HepG2 (cell line): Measurements from ENCODE around the gene DERL2. TPM values are rescaled to one million over a fixed set of nuclear protein-coding genes. Genes with fewer than 3 reads are reported as not detected.

ENCODE experiments used
- ATAC-seq: fragments of 200-7000 bp; cut with Tn5 transposase; 3 replicates; pipeline ENCODE4 v1.9.1; 2020; ENCODE audit warnings: mild to moderate bottlenecking, moderate library complexity
- BruUV-seq: library from RNA; stranded (reverse); fragments of 400-500 nt; replicated peaks from 2 replicates; lab custom pipeline; 2021; lab: Mats Ljungman, UMichigan
- CTCF ChIA-PET: fragments of 300-600 bp; formaldehyde crosslinking; extraction: SDS; loops from one replicate; lab custom pipeline; 2021; ENCODE audit warnings: low total read pairs, inconsistent platforms, low intra/inter-chr PET ratio; lab: Yijun Ruan, JAX
- POLR2A ChIA-PET: fragments of 350-600 bp; sonication (Branson Sonifier 250); formaldehyde crosslinking; loops from one replicate; lab custom pipeline; 2020; ENCODE audit warnings: antibody characterized with exemption, inconsistent platforms; lab: Yijun Ruan, JAX
- DNase-seq: peaks from one replicate; pipeline ENCODE4 v3.0.0-alpha.2; 2015; ENCODE audit warnings: low spot score
- FAIRE-seq: peaks from 3 replicates; lab custom pipeline; 2011; peaks lifted over from hg19 to GRCh38; lab: Jason Lieb, UNC
- H2AFZ ChIP-seq: one replicate; pipeline ENCODE4 v1.6.1; 2011; ENCODE audit warnings: low read length, inconsistent platforms
- H3K27ac ChIP-seq: fragments of 300-600 bp; 3 replicates; pipeline ENCODE4 v1.8.0; 2011; ENCODE audit warnings: mixed run types, mild to moderate bottlenecking, mixed read lengths, low read length, inconsistent platforms; ENCODE audit not compliant: insufficient read depth; ENCODE audit errors: extremely low read length
- H3K27me3 ChIP-seq, 2 experiments: fragments of 200-600 bp in 1 of 2; 2 replicates in 1 of 2; 3 replicates in 1 of 2; pipeline versions ENCODE4 v1.6.0 to v1.8.0; 2011; ENCODE audit warnings: low read length in 2 of 2, mild to moderate bottlenecking in 2 of 2, moderate library complexity in 2 of 2, inconsistent platforms in 1 of 2; ENCODE audit not compliant: insufficient read depth in 2 of 2, control insufficient read depth in 1 of 2
- H3K36me3 ChIP-seq, 2 experiments: fragments of 200-600 bp in 1 of 2; replicated peaks in 1 of 2; 2 replicates in 1 of 2; 3 replicates in 1 of 2; pipeline versions ENCODE4 v1.5.1 to v1.8.0; 2011; ENCODE audit warnings: low read length in 2 of 2, inconsistent platforms in 1 of 2; ENCODE audit not compliant: insufficient read depth in 2 of 2, control insufficient read depth in 1 of 2
- H3K4me1 ChIP-seq: 2 replicates; pipeline ENCODE4 v1.5.1; 2012; ENCODE audit warnings: low read length, inconsistent platforms; ENCODE audit not compliant: insufficient read depth
- H3K4me2 ChIP-seq: 2 replicates; pipeline ENCODE4 v1.6.0; 2011; ENCODE audit warnings: low read depth, low read length, inconsistent platforms
- H3K4me3 ChIP-seq, 3 experiments: fragments of 200-600 bp in 1 of 3; sonication (generic), shearing (Covaris generic) in 1 of 3; replicated peaks in 1 of 3; 2 replicates each; pipeline ENCODE4 v1.5.1; 2011 to 2016; ENCODE audit warnings: low read length in 3 of 3, inconsistent platforms in 2 of 3, low read depth in 2 of 3, mild to moderate bottlenecking in 2 of 3, control low read depth in 1 of 3, mixed read lengths in 1 of 3; ENCODE audit not compliant: insufficient read depth in 1 of 3
- H3K79me2 ChIP-seq: one replicate; pipeline ENCODE4 v1.6.1; 2011; ENCODE audit warnings: low read length, inconsistent platforms; ENCODE audit not compliant: insufficient read depth
- H3K9ac ChIP-seq: 2 replicates; pipeline ENCODE4 v1.6.0; 2011; ENCODE audit warnings: mild to moderate bottlenecking, low read depth, low read length, inconsistent platforms; ENCODE audit not compliant: insufficient read depth
- H3K9me3 ChIP-seq: 2 replicates; pipeline ENCODE4 v1.5.1; 2012; ENCODE audit warnings: mild to moderate bottlenecking, low read length
- H4K20me1 ChIP-seq: 2 replicates; pipeline ENCODE4 v1.6.0; 2011; ENCODE audit warnings: inconsistent platforms, mild to moderate bottlenecking, low read length, moderate library complexity; ENCODE audit not compliant: insufficient read depth
- HMG20A ChIP-seq: IDR thresholded peaks from 2 replicates; pipeline ENCODE4 v1.6.1; 2016; ENCODE audit warnings: borderline replicate concordance
- KLF6 ChIP-seq: IDR thresholded peaks from 2 replicates; pipeline ENCODE4 v1.8.0; 2016; ENCODE audit warnings: missing biosample characterization, missing genetic modification reagents
- MEF2D ChIP-seq: sonication (generic); formaldehyde crosslinking; IDR thresholded peaks from 2 replicates; pipeline ENCODE4 v1.5.1; 2020; ENCODE audit warnings: mild to moderate bottlenecking, missing genetic modification reagents
- MXD3 ChIP-seq: IDR thresholded peaks from 2 replicates; pipeline ENCODE4 v1.6.1; 2016; ENCODE audit warnings: mild to moderate bottlenecking, missing biosample characterization, missing genetic modification reagents
- NFE2L1 ChIP-seq: sonication (generic); formaldehyde crosslinking; IDR thresholded peaks from 2 replicates; pipeline ENCODE4 v1.4.0; 2020; ENCODE audit warnings: missing genetic modification reagents, mild to moderate bottlenecking, borderline replicate concordance
- RBM22 ChIP-seq: fragments of 200-400 bp; formaldehyde crosslinking; optimal IDR thresholded peaks from 2 replicates; pipeline ENCODE3; 2017; ENCODE audit warnings: mild to moderate bottlenecking, low read length, moderate library complexity
- RBM39 ChIP-seq: fragments of 200-400 bp; formaldehyde crosslinking; IDR thresholded peaks from one replicate; pipeline ENCODE4 v1.6.1; 2018; ENCODE audit warnings: antibody characterized with exemption, mild to moderate bottlenecking, low read depth, low read length; ENCODE audit not compliant: poor library complexity, severe bottlenecking
- SMC3 ChIP-seq: IDR thresholded peaks from 2 replicates; pipeline ENCODE4 v1.6.1; 2011; ENCODE audit warnings: low read length, improper control_type of control experiment
- SPEN ChIP-seq: sonication (generic); formaldehyde crosslinking; IDR thresholded peaks from 2 replicates; pipeline ENCODE4 v1.5.1; 2020; ENCODE audit warnings: low read depth, mild to moderate bottlenecking, missing genetic modification reagents
- ZNF776 ChIP-seq: sonication (generic); formaldehyde crosslinking; IDR thresholded peaks from 2 replicates; pipeline ENCODE4 v1.4.0; 2020; ENCODE audit warnings: mild to moderate bottlenecking, missing genetic modification reagents
- WGBS: methylation state at CpG from one replicate; pipeline ENCODE4 v1.1.6; 2017; ENCODE audit warnings: low lambda C conversion rate; 5-methylcytosine and 5-hydroxymethylcytosine counted together
- in situ Hi-C: cut with HindIII; loops from 2 replicates; pipeline ENCODE4 v1.10.0; 2017; ENCODE audit warnings: low pct_unique_long_range_greater_than_20kb; ENCODE audit not compliant: extremely low pct_ligation_motif_present
- intact Hi-C: fragments of 100-400 bp; cut with micrococcal nuclease; formaldehyde crosslinking; loops from one replicate; pipeline ENCODE4 v1.10.0; 2022; ENCODE audit not compliant: unreplicated experiment
- polyA plus RNA-seq, 8 experiments: library from polyadenylated mRNA; depleted of rRNA in 3 of 8; stranded (reverse) in 7 of 8; unstranded in 1 of 8; fragments of >200 nt; fragmentation: Illumina TruSeq in 4 of 8; extraction: Trizol in 4 of 8; gene quantifications; 2 replicates each; pipeline versions ENCODE4 v1.2.1 to v1.2.3, GENCODE V29; 2011 to 2016; ENCODE audit warnings: low read depth in 4 of 8, missing spikeins in 1 of 8, mixed read lengths in 1 of 8; ENCODE audit not compliant: insufficient read depth in 1 of 8
- total RNA-seq, 5 experiments: library from RNA; depleted of rRNA; stranded (reverse); fragments of >200 nt; fragmentation: Illumina TruSeq; extraction: Trizol; gene quantifications; 2 replicates each; pipeline ENCODE4 v1.2.3, GENCODE V29; 2016; ENCODE audit warnings: low read depth in 1 of 5
- TF ChIP-seq, protein P1 (sequence below), 2 experiments: sonication (generic) in 1 of 2; formaldehyde crosslinking in 1 of 2; IDR thresholded peaks; 2 replicates each; pipeline versions ENCODE4 v1.4.0 to v1.6.1; 2016 to 2020; ENCODE audit warnings: borderline replicate concordance in 1 of 2, low read depth in 1 of 2, mild to moderate bottlenecking in 1 of 2, missing genetic modification reagents in 1 of 2
- TF ChIP-seq, protein P2 (sequence below), 2 experiments: fragments of 450-650 bp in 1 of 2; sonication (generic) in 1 of 2; formaldehyde crosslinking; IDR thresholded peaks; 2 replicates each; pipeline versions ENCODE4 v1.5.0 to v1.8.0; 2020 to 2022; ENCODE audit warnings: mild to moderate bottlenecking in 1 of 2, missing genetic modification reagents in 1 of 2
- TF ChIP-seq, protein P3 (sequence below): sonication (generic); formaldehyde crosslinking; IDR thresholded peaks from 2 replicates; pipeline ENCODE4 v1.4.0; 2020; ENCODE audit warnings: mild to moderate bottlenecking, missing genetic modification reagents

DERL2 gene
- total and polyA plus RNA-seq, 2 of the 13 experiments (the other 11 are each of a cell fraction or from before 2014, with no cell fraction given) = 59.3 to 65.2 TPM

DNA sequence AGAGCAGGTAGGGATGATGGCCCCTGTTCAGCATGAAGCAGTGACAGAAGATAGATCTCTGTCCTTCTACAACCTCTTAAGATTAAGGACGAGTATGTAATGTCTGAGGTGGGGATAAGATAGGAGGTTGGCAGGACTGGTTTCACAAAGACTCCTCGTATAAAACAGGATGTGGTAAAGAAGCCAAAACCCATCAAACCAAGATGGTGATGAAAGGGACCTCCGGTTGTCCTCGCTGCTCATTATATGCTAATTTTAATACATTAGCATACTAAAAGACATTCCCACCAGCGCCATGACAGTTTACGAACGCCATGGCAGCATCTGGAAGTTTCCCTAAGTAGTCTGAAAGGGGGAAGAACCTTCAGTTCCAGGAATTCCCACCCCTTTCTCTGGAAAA is 27.6 kb upstream of the DERL2 start (continued):
- TF ChIP-seq, protein P1, sequence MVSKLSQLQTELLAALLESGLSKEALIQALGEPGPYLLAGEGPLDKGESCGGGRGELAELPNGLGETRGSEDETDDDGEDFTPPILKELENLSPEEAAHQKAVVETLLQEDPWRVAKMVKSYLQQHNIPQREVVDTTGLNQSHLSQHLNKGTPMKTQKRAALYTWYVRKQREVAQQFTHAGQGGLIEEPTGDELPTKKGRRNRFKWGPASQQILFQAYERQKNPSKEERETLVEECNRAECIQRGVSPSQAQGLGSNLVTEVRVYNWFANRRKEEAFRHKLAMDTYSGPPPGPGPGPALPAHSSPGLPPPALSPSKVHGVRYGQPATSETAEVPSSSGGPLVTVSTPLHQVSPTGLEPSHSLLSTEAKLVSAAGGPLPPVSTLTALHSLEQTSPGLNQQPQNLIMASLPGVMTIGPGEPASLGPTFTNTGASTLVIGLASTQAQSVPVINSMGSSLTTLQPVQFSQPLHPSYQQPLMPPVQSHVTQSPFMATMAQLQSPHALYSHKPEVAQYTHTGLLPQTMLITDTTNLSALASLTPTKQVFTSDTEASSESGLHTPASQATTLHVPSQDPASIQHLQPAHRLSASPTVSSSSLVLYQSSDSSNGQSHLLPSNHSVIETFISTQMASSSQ (IDR thresholded peaks at IDR 0.05; ENCODE audit: low read depth) = no peak
- TF ChIP-seq, protein P1 (CRISPR knock-in tag; IDR thresholded peaks at IDR 0.05; ENCODE audit: borderline replicate concordance) = no peak
- TF ChIP-seq MEF2D (CRISPR knock-in tag) (no peak), ZNF776 (CRISPR knock-in tag) (no peak)

GRCh38 chr17:5511401-5512225 is 25.6 kb upstream of the DERL2 start:
- Histone ChIP-seq H3K79me2 (no peaks in the 10 kb centered on the region), H3K27ac (no peak overlapping the region), H4K20me1 (no peaks in the 10 kb centered on the region), H2AFZ (no peak overlapping the region), H3K4me1 (peaks cover 18% of the 10 kb centered on the region), H3K9ac (no peak overlapping the region), H3K36me3 (no peaks in the 10 kb centered on the region), H3K4me3 (no peak overlapping the region), H3K4me2 (no peak overlapping the region), H3K27me3 (no peaks in the 10 kb centered on the region; a peak in 1 of 5 replicates), H3K9me3 (no peaks in the 10 kb centered on the region)
- BruUV-seq = no TSS peak
- intact Hi-C loops (no loop called here), in situ Hi-C loops (no loop called here)
- ATAC-seq = no peak
- no peak for FAIRE-seq
- DNase-seq = no peak
- ChIA-PET POLR2A (no interaction called here), CTCF (no interaction called here)
- WGBS = 63% methylated on average over 17 of the region's 17 CpGs
- TF ChIP-seq, protein P2, sequence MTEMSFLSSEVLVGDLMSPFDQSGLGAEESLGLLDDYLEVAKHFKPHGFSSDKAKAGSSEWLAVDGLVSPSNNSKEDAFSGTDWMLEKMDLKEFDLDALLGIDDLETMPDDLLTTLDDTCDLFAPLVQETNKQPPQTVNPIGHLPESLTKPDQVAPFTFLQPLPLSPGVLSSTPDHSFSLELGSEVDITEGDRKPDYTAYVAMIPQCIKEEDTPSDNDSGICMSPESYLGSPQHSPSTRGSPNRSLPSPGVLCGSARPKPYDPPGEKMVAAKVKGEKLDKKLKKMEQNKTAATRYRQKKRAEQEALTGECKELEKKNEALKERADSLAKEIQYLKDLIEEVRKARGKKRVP (CRISPR knock-in tag; IDR thresholded peaks at IDR 0.05) = no peak
- TF ChIP-seq NFE2L1 (CRISPR knock-in tag) (no peak), RBM22 (no peak), KLF6 (no peak), SPEN (CRISPR knock-in tag) (no peak), MXD3 (no peak), HMG20A (CRISPR knock-in tag) (no peak), SMC3 (no peak), RBM39 (no peak)
- TF ChIP-seq, protein P3, sequence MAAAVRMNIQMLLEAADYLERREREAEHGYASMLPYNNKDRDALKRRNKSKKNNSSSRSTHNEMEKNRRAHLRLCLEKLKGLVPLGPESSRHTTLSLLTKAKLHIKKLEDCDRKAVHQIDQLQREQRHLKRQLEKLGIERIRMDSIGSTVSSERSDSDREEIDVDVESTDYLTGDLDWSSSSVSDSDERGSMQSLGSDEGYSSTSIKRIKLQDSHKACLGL (CRISPR knock-in tag) = no peak
